Osteocyte (in vitro differentiated cells): Measurements from ENCODE around the gene CRYM. TPM values are rescaled to one million over a fixed set of nuclear protein-coding genes. Genes with fewer than 3 reads are reported as not detected.

Source experiments
- DNase-seq: peaks from one replicate; pipeline ENCODE4 v3.0.0; 2021; ENCODE audit warnings: mixed read lengths; ENCODE audit not compliant: unreplicated experiment; ENCODE audit errors: extremely low spot score
- H3K27ac Mint-ChIP-seq: one replicate; pipeline ENCODE4 v1.8.0; 2021; ENCODE audit warnings: mild to moderate bottlenecking, mixed read lengths; ENCODE audit not compliant: unreplicated experiment
- H3K27me3 Mint-ChIP-seq: one replicate; pipeline ENCODE4 v1.8.0; 2021; ENCODE audit warnings: mixed read lengths; ENCODE audit not compliant: unreplicated experiment
- H3K36me3 Mint-ChIP-seq: one replicate; pipeline ENCODE4 v1.8.0; 2021; ENCODE audit warnings: mixed read lengths; ENCODE audit not compliant: unreplicated experiment
- H3K4me1 Mint-ChIP-seq: one replicate; pipeline ENCODE4 v1.8.0; 2021; ENCODE audit warnings: mixed read lengths; ENCODE audit not compliant: unreplicated experiment
- H3K4me3 Mint-ChIP-seq: one replicate; pipeline ENCODE4 v1.8.0; 2021; ENCODE audit warnings: mild to moderate bottlenecking, moderate library complexity, mixed read lengths; ENCODE audit not compliant: unreplicated experiment
- H3K9me3 Mint-ChIP-seq: one replicate; pipeline ENCODE4 v1.8.0; 2021; ENCODE audit warnings: mixed read lengths; ENCODE audit not compliant: unreplicated experiment
- total RNA-seq: library from RNA; stranded (reverse); gene quantifications from 2 replicates; pipeline ENCODE4 v1.2.1, GENCODE V29; 2021
- TF ChIP-seq, protein P1 (sequence below): fragments of 200-600 bp; sonication (generic); IDR thresholded peaks from 2 replicates; pipeline ENCODE4 v1.5.0; 2021; ENCODE audit warnings: antibody characterized with exemption, mild to moderate bottlenecking, moderate library complexity

CRYM gene
- total RNA-seq, 1 donor from 2014 or later: not detected

- H3K36me3 Mint-ChIP-seq: no peaks in the 10 kb centered on the region
- no peak for DNase-seq
- peak overlapping the region; percentile 2 for H3K27ac Mint-ChIP-seq
- peaks cover 11% of the 10 kb centered on the region for H3K4me1 Mint-ChIP-seq
- no peaks in the 10 kb centered on the region for H3K9me3 Mint-ChIP-seq
- peaks cover 5% of the 10 kb centered on the region for H3K27me3 Mint-ChIP-seq
- TF ChIP-seq, protein P1, sequence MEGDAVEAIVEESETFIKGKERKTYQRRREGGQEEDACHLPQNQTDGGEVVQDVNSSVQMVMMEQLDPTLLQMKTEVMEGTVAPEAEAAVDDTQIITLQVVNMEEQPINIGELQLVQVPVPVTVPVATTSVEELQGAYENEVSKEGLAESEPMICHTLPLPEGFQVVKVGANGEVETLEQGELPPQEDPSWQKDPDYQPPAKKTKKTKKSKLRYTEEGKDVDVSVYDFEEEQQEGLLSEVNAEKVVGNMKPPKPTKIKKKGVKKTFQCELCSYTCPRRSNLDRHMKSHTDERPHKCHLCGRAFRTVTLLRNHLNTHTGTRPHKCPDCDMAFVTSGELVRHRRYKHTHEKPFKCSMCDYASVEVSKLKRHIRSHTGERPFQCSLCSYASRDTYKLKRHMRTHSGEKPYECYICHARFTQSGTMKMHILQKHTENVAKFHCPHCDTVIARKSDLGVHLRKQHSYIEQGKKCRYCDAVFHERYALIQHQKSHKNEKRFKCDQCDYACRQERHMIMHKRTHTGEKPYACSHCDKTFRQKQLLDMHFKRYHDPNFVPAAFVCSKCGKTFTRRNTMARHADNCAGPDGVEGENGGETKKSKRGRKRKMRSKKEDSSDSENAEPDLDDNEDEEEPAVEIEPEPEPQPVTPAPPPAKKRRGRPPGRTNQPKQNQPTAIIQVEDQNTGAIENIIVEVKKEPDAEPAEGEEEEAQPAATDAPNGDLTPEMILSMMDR: no peak
- H3K4me3 Mint-ChIP-seq: no peak overlapping the region
Measured at GRCh38 chr16:21263640-21264570, 14.2 kb downstream of the CRYM start.

DNA sequence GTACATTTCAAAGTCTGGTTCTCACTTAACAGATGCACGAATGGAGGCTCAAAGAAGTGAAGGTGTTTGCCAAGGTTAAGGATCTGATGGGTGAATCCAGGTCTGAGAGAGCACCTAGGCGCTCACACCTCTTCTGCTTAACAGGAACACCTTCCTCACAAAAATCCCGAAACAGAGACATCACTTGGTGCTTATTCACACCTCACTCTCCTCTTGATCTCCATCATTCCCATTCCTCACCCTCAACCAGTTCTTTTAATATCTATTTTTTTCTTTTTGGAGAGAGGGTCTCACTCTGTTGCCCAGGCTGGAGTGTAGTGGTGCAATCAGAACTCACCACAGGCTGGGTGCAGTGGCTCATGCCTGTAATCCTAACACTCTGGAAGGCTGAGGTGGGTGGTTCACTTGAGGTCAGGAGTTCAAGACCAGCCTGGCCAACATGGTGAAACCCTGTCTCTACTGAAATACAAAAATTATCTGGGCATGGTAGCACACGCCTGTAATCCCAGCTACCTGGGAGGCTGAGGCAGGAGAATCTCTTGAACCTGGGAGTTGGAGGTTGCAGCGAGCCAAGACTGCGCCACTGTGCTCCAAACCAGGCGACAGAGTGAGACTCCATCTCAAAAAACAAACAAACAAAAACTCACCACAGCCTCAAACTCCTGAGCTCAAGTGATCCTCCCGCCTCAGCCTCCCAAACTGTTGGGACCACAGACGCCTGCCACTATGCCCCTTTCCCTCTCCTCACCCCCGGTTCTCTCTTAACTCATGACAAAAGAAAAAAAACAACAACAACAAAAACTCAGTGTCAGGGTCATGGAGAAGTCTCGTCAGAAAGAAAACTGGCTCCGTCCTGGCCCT is 15.1 kb downstream of the CRYM start:
- DNase-seq: no peak
- Mint-ChIP-seq H3K4me3 (no peak overlapping the region), H3K27me3 (peaks cover 5% of the 10 kb centered on the region), H3K4me1 (peaks cover 11% of the 10 kb centered on the region), H3K36me3 (no peaks in the 10 kb centered on the region), H3K9me3 (no peaks in the 10 kb centered on the region), H3K27ac (no peak overlapping the region)
- TF ChIP-seq, protein P1: no peak

DNA sequence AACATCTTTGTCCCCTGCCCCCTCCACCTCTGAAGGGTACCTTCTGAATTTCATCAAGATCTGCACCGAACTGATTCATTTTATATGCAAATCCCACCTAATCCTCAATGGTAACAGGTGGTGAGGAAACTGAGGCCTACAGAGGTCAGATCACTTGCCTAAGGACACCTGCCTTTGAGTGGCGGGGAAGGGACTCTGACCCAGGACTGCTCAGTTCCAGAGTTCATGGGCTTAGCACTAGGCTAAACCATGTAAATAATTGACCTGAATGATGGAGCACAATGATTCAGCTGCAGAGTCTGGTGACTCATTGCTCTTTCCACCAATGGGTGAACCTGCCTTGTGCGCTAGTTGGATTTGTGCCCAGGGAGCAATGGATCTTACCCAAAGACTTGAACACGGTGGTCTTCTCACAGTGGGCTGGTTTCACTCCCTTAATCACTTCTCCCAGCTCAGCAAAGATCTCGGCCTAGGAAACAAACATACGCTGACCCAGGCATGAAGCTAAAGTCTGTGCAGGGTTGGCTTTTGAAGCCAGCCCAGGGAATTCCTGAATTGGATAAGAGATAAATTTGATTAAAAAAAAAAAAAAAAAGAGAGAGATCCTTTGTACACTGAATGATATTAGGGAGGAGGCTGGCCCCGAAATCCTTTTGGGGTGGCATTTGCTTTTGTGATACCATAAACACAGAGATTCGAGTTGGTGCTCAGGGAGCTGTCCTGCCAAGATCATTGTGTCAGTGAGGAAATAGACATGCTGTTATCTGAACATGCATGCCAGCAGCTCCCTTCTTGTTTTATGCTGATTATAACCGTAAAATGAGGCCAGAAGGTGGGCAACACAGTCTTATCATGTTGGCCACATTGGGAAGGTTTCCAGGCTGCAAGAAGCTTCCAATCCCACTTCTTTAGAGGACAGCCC is 17.0 kb downstream of the CRYM start:
- no peaks in the 10 kb centered on the region for H3K36me3 Mint-ChIP-seq
- peaks cover 3% of the 10 kb centered on the region for H3K27me3 Mint-ChIP-seq
- no peak for DNase-seq
- TF ChIP-seq, protein P1: no peak
- no peaks in the 10 kb centered on the region for H3K9me3 Mint-ChIP-seq
- H3K4me1 Mint-ChIP-seq: peaks cover 11% of the 10 kb centered on the region
- no peak overlapping the region for H3K27ac Mint-ChIP-seq
- no peak overlapping the region for H3K4me3 Mint-ChIP-seq

DNA sequence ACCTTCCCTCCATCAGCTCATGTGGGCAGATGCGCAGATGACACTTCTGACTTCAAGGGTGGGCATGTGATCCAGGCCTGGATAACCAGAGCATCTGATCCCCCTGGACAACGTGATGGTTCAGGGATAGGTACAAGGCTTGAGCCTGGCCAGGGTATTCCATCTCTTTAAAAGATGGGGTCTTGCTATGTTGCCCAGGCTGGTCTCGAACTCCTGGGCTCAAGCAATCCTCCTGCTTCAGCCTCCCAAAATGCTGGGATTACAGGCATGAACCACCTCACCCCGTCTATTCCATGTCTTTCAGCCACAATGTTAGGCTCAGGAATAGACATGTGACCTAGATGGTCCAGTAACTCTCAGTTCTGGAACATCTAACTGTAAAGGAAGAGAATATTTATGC is 20.8 kb downstream of the CRYM start:
- H3K9me3 Mint-ChIP-seq: no peaks in the 10 kb centered on the region
- no peak overlapping the region for H3K27ac Mint-ChIP-seq
- no peaks in the 10 kb centered on the region for H3K36me3 Mint-ChIP-seq
- no peaks in the 10 kb centered on the region for H3K4me1 Mint-ChIP-seq
- no peak overlapping the region for H3K4me3 Mint-ChIP-seq
- peaks cover 12% of the 10 kb centered on the region for H3K27me3 Mint-ChIP-seq
- no peak for DNase-seq
- TF ChIP-seq, protein P1: no peak
